ENCODE measurements around the gene PXN.

PXN gene

DNA sequence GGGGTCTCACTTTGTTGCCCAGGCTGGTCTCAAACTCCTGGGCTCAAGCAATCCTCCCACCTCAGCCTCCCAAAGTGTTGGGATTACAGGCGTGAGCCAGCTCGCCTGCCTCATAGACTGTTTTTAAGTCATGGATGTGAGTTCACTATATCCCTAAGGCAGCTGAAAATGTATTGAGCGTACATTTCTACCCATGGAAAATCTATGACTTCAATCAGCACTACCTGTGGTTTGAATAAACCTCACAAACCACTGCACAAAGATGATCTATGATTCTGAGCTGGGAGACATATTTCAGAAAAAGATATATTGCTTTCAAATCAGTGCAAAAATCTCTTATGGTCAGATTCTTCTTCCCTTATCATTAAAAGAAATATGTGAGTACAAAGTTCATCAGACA is 93.5 kb downstream of the PXN start:
- DNase-seq (ENCODE audit: low read depth), result no peak

DNA sequence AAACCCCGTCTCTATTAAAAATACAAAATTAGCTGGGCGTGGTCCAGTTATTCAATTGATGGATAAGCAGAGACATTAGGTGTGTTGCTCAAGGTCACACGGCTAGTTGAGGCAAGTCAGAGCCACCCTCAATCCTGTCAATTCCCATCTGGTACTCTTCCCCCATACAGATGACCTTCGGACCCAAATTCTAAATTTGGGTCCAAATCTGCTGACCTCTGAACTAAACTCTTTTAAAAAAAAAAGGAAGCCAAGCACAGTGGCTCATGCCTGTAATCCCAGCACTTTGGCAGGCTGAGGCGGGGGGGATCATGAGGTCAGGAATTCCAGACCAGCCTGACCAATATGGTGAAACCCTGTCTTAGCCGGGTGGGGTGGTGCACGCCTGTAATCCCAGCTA is 94.9 kb downstream of the PXN start:
- no peak for DNase-seq (ENCODE audit: low read depth)

DNA sequence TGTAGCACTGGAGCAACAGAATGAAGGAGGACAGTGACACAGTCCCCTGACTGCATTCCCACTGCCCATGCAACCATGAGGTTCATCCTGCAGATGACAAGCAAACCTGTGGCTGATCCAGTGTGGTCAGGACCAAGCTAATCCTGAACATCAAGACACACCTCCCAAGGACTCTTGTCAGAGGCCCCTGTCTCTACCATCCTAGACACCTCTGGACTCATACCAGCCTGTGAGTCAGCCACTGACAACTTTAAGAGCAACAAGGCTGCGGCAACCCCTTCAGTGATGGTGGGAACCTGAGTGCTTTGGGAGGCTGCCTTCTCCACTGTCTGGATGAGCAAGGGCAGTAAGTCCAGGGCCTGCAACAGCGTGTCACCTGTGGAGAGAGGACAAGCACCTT is 95.6 kb downstream of the PXN start:
- DNase-seq (ENCODE audit: low read depth), result peak; percentile 8

DNA sequence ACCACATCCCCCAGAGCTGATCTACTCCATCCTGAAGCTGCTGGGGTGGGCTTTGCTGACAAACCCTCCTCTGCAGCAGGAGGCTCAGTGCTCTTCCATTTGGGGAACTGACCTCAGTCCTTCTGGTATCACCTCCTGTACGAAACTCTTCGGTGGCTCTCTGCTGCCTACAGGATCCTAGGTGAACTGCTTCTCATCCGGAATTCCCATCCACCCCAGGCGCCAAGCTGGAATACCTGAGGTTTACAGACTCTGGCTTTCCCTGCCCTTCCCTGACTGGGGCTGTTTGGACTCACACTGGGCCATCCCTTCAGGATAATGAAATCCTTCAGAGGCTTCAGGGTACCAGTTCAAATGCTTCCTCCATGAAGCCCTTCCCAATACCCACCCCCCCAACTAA is 97.2 kb downstream of the PXN start:
- no peak for DNase-seq (ENCODE audit: low read depth)

DNA sequence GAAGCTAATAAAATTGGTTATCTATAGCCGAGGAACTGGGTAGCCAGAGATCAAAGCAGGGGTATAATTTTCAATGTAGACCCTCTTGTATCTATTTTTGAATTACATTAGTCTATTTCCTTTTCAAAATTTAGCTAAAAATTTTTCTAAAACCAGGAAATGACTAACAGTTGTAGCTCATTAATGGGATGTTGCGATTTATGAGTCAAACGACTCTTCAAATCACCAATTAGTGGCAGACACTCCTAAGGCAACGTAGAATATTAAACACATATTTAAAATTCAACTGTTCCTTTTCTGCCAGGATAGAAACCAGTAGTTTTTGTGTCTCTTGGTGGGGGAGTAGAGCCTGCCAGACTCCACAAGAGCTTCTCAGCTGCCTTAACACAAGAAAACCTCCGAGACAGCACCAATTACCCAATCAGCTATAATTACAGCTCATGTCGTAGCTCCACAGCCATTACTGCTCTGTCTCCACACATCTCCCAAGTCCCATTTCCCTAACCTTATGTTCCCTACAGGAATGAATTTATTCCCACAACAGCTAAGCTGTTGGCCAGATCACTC is 97.9 kb downstream of the PXN start:
- DNase-seq (ENCODE audit: low read depth), result no peak

DNA sequence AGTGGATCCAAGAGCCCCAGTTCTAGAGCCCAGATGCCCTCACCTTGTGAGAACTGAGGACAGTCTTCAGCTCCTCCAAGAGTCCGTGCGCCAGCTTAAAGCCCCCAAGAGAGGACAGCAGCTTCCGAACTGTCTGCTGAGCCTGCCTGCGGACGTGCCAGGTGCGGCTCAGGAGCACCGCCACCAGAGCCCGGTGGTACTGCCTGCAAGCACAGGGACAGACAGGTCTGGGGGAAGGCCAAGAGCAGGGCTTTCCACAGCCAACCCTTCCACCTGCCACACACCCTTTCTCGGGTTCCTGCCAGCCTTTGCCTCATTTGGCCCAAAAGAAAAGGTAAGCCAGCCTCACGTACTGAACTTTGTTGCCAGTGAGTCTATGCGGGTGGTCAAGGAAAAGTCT is 101.2 kb downstream of the PXN start:
- DNase-seq (ENCODE audit: low read depth), result no peak

DNA sequence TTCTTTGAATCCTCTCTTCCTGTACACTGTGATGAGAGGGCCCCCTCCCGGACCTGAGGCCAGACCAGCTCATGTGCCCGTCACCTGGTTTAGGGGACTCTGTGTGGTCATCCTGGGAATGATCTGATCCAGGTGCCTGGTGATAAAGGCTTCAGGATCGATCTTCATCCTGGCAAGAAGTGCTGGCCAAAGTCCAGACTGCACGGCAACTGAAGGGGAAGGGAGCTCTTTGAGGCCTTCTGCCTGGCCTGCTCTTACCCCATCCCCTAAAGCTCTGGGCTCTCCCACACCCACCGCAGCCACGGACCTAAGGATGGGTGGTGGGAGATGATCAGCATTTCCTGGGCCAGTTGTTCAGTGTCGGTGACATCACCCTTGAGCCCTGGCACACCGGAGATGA is 102.8 kb downstream of the PXN start:
- no peak for DNase-seq (ENCODE audit: low read depth)

DNA sequence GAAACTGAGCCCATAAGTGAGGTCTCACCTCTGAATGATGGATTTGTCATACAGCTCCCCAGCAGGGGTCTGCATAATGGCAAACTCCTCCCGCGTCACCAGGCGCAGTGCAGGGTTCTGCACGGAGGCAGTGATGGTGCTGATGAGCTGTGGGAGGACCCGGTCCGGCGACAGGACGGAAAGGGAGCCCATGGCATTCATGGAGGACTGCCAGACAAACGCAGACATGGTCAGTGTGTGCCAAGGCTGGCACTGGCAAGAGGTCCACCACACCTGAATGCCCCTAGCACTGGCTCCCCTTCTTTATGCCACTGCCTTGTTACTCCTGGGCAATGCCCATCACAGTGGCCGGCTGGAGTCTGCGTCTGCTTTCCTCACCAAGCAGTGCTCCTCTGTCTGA is 103.7 kb downstream of the PXN start:
- DNase-seq (ENCODE audit: low read depth), result no peak

Measured in iris pigment epithelial cell (primary cell).